GM21390 (cell line): ENCODE results near the gene MT1M.
"Not testable (repeated sequence)": the region's sequence is repeated elsewhere in the genome, so short reads cannot be mapped to it uniquely, and the experiment has no call there.

Experiments
- ATAC-seq: cut with Tn5 transposase; IDR thresholded peaks from one replicate; pipeline ENCODE4 v1.9.1; 2021; ENCODE audit not compliant: unreplicated experiment

MT1M gene

DNA sequence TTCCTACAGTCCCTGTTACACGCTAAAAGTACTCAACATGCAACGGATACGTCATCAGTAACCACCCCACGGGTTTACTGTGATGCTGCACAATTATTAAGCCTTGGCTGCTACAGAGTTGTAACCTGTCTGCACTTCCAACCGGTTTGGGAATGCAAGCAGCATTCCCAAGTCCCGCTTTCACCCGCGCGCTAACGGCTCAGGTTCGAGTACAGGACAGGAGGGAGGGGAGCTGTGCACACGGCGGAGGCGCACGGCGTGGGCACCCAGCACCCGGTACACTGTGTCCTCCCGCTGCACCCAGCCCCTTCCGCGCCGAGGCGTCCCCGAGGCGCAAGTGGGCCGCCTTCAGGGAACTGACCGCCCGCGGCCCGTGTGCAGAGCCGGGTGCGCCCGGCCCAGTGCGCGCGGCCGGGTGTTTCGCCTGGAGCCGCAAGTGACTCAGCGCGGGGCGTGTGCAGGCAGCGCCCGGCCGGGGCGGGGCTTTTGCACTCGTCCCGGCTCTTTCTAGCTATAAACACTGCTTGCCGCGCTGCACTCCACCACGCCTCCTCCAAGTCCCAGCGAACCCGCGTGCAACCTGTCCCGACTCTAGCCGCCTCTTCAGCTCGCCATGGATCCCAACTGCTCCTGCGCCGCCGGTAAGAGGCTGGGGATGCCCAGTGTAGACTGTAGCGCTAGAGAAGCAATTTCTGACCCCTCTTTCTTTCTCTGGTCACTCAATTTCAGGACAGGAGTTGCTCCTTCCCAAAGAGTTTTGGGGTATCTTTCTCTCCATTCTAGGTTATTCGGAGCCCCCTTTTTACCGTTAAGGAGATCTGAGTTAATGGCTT lies 24.2 kb upstream of the MT1M start, which contains the start of gene MT2A:
Gene MT2A (plus strand): TSS at position 542 of the 833 bp plus-strand sequence. CDS start 72 bp downstream, at position 614.
- ATAC-seq, result peak; percentile 81

DNA sequence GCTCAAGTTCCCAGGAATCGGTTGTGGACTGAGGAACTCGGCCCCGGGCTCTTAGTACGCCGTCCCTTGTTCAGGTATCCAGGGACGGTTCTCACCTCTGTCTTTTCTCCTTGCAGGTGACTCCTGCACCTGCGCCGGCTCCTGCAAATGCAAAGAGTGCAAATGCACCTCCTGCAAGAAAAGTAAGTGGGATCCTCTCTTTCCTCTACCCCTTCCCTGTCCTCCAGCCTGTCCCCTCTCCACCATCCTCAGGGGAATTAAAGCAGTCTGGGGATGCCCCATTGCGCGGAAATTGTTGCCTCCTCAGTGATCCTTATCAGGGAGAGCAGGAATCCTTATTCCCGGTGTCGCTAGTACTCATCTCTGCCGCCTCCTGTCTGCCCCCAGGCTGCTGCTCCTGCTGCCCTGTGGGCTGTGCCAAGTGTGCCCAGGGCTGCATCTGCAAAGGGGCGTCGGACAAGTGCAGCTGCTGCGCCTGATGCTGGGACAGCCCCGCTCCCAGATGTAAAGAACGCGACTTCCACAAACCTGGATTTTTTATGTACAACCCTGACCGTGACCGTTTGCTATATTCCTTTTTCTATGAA lies 23.5 kb upstream of the MT1M start:
- ATAC-seq, result no peak

- peak; percentile 45 for ATAC-seq
These were observed 23.0 kb upstream of the MT1M start for GRCh38 chr16:56609463-56609921.

GRCh38 chr16:56610017-56610608 lies 22.3 kb upstream of the MT1M start:
- ATAC-seq, result no peak

GRCh38 chr16:56610609-56611111 lies 21.8 kb upstream of the MT1M start:
- no peak for ATAC-seq

DNA sequence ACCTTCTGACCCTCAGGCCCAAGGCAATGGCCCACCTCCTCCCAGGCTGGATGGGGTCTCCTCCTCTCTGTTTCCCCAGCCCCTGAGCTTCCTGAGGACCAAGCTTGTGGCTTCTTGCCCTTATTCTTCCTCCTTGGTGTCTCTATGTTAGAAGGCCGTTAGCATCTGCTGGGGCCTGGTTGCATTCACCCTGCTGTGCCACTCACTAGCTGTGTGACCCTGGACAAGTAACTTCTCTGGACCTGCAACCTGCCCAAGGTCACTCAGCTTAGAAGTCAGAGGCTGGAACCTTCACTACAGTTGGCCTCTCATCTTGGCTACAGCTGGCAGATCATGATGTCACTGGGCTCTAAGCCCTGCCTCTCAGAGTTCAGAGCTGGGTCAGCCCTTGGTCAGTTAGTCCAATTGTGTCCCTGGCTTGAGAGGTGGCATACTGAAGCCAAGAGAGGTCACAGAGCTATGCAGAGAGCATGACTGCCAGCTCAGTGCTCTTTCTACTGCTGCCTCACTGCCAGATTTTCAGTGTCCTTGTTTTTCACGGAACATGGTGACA lies 21.1 kb upstream of the MT1M start:
- ATAC-seq, result no peak

DNA sequence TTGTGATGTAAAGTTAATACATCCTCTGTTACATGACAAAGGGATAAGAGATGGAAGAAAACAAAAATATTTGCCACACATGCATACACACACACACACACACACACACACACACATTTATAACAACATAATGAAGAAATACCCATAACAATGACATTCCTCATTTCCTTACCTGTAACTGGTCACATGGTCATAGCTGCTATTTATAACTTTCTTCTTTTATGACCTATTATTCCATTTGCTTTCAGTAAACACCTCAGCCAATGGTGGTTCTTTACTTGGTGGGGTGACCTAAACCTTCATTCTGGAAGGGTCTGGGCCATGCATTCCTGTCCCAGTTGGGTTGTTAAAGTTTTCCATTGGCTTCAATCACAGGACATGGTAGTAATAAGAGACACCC lies 18.8 kb upstream of the MT1M start:
- ATAC-seq, result no peak

- ATAC-seq, result no peak
These were observed 17.9 kb upstream of the MT1M start for GRCh38 chr16:56614549-56614991.

DNA sequence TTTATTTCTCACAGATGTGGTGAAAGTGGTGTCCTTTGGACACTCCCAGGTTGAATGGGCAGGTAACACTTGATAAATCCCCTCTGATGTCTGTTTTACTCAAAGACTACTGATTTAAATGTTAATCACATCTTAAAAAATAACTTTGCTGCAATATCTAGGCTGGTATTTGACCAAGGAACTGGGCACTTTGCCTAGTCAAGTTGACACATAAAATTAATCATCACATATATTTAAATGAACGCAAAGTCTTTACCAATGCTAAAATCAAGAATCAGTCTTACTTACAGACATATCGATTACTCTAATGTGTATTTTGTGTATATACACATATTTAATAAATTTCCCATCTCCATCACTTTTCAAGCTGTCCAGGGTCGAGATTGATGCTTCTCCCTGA lies 17.1 kb upstream of the MT1M start:
- ATAC-seq, result no peak

DNA sequence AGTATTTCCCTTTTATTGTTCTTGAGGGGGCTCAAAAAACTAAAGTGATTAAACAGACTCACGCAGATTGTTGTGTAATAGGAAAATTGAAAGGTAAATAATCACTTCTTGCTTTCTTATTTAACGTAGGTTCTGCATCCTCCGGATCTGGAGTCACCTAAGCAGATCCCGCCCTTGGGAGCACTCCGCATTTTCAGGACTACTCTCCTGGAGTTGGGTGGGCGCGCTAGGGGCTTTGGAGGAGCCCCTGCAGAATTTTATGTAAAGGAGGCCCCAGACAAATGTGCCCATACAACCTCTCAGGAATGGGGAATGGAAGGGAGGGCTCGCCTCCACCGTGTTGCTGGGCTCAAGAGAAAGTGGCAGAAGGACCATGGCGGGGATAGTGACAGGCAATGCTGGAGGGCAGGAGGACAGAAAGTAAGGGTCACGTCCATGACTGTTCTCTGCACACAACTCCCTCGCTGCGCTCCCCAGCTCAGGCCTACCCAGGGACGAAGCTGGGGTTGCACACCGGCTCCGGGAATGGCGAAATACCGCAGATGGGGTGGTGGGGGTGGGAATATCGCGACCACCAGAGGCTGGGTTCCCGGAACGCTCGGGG lies 15.7 kb upstream of the MT1M start:
- ATAC-seq, result no peak

- no peak for ATAC-seq
These were observed 15.0 kb upstream of the MT1M start for GRCh38 chr16:56617212-56618085.

DNA sequence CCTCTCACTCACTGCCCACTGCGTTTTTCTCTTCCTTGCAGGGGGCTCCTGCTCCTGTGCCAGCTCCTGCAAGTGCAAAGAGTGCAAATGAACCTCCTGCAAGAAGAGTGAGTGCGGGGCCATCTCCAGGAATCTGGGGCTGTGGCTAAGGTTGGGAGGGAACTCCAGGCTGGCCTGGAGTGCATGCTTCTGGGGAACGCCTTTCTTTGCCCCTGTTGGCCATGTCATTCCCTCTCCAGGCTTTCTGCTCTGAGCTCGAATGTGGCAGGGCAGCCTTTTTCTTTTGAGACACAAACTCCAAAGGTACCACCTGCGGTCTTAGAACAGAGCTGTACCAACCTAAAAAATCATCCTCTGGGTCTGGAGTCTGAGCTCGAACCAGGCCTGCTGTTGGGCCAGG lies 14.3 kb upstream of the MT1M start:
- ATAC-seq, result no peak

GRCh38 chr16:56620339-56620897 lies 12.0 kb upstream of the MT1M start:
- ATAC-seq, result no peak

- not testable (repeated sequence) for ATAC-seq
These were observed 10.6 kb upstream of the MT1M start for GRCh38 chr16:56621665-56622445.

GRCh38 chr16:56623184-56623583 lies 9.3 kb upstream of the MT1M start:
- ATAC-seq, result not testable (repeated sequence)

DNA sequence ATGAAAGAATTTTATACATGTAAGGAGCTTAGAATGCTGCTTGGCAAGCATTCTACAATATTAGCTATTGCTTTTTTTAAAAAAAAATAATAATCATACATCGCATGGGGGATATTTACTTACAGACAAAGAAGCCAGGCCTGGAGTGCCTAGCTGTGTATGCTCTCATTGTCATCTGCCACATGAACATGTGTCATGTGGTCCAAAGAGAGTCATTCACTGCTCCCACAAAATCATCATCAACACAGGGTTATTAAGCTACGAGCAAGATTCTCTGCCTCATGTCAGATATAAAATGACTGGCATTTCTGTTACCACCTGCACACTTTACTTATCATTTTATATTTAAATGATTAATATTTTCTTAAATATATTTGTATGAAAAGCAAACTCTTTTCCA lies 8.8 kb upstream of the MT1M start:
- ATAC-seq, result no peak

- ATAC-seq, result peak; percentile 52
These were observed 7.1 kb upstream of the MT1M start, which contains the start of gene MT1E for GRCh38 chr16:56625140-56625942. Gene MT1E, plus strand, starts transcription at chr16:56625781. Its CDS starts 71 bp downstream, at chr16:56625852.
